Activated naive CD4-positive, alpha-beta T cell treated with anti-CD3 and anti-CD28 coated beads, Interleukin-2, amount 50 U/mL, for 72 hours (primary cell): ENCODE measurements around the gene FBXW12. TPM values are rescaled to one million over a fixed set of nuclear protein-coding genes. Genes with fewer than 3 reads are reported as not detected.
A peak's percentile ranks its signal among the peaks of the same experiment; 100 is the strongest.
"Not testable (repeated sequence)": the region's sequence is repeated elsewhere in the genome, so short reads cannot be mapped to it uniquely, and the experiment has no call there.

Experiments used
- ATAC-seq, 2 donors: fragments of 150-1000 bp; cut with Tn5 transposase; 2 replicates each; pipeline ENCODE4 v1.10.0; 2021; ENCODE audit warnings: mild to moderate bottlenecking in 2 of 2, moderate library complexity in 2 of 2
- DNase-seq, 2 donors: peaks; one replicate each; pipeline ENCODE4 v3.0.0; 2021 to 2022; ENCODE audit warnings: low spot score in 2 of 2
- H3K27ac Mint-ChIP-seq, 2 donors: one replicate each; pipeline ENCODE4 v1.8.0; 2022; ENCODE audit warnings: mild to moderate bottlenecking in 2 of 2, mixed read lengths in 2 of 2
- H3K36me3 Mint-ChIP-seq, 2 donors: one replicate each; pipeline ENCODE4 v1.8.0; 2022; ENCODE audit warnings: mixed read lengths in 2 of 2
- H3K9me3 Mint-ChIP-seq, 2 donors: one replicate each; pipeline ENCODE4 v1.8.0; 2022; ENCODE audit warnings: mixed read lengths in 2 of 2
- total RNA-seq, 2 donors: library from RNA; stranded (reverse); gene quantifications; one replicate each; pipeline ENCODE4 v1.2.3, GENCODE V29; 2022

Gene FBXW12
- total RNA-seq, 2 donors from 2014 or later: not detected

GRCh38 chr3:48364840-48365239 is 7.2 kb upstream of the FBXW12 start:
- peaks cover 6 to 8% of the 10 kb centered on the region in 2 donors for H3K36me3 Mint-ChIP-seq
- no peak overlapping the region for H3K27ac Mint-ChIP-seq
- ATAC-seq (no peak), DNase-seq (no peak)
- peaks cover 10% of the 10 kb centered on the region in 2 donors for H3K9me3 Mint-ChIP-seq

DNA sequence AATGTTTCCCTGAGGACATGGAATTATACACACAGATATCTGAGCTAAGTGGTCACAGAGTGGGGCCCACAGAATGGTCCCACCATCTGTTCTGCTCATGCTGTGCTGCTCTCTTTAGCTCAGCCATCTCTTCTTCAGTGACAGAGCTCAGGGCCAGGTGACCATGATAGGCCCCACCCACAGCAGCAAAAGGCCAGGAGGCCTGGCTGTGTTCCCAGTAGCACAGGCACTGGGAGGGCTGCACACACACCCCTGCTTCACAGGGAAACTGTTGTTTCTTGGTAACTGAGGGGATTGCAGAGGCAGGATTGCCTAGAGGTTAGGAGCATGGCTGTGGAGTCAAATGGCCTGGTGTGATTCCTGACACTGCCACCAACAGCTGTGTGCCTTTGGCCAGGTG is 4.8 kb upstream of the FBXW12 start:
- Mint-ChIP-seq H3K36me3 (no peaks in the 10 kb centered on the region), H3K9me3 (peaks cover 1 to 4% of the 10 kb centered on the region in 2 donors), H3K27ac (no peak overlapping the region)
- ATAC-seq: no peak
- DNase-seq: no peak

DNA sequence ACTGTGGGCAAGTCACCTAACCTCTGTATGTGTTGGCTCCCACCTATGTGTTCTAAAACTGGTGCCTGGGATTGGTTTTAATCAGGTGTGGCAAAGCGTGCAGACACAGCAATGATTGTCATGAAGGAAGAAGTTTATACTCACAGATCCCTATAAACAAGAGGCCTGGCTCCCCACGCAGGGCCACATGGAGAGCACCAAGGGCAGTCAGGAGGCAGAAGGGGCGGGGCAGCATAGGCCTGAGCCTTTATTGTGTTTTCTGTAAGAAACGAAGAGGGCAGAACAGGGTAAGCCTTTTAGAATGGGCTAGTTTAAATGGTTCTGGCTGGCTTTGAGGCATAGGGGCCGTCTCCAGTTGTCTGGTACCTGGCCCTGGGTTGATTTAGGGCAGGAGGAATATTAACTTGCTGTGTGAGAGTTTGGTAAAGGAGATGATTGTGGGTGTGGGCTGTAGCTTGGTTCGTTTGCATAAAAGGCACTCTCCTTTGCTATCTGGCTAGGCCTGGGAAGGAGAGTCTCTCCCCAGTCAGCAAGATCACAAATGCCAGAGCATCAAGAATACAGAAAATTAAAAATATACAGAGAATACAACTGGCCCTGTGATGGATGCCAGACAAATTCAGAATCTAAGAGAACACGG is 2.2 kb upstream of the FBXW12 start:
- Mint-ChIP-seq H3K9me3 (peaks cover 0 to 2% of the 10 kb centered on the region in 2 donors), H3K27ac (no peak overlapping the region), H3K36me3 (no peaks in the 10 kb centered on the region)
- ATAC-seq (no peak), DNase-seq (no peak)

DNA sequence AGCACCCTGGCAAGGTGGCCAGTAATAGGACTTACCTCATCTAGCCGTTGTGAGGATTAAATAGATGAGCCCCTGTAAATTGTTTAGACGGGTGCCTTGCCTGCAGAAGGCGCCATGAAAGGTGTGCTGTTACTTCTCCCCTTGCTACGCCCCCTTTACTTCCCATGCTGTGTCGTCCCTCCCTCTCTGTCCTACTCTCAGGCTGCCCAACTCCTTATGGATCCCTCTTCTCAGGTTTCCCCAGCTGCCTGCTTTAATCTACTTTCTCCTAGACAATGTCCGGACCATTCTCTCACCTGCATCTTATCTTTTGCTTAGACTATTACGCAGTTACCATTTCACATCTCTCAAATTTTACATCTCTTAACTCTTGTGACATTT is 1.7 kb upstream of the FBXW12 start:
- H3K9me3 Mint-ChIP-seq: no peaks in the 10 kb centered on the region
- no peak for ATAC-seq
- H3K27ac Mint-ChIP-seq: no peak overlapping the region
- no peak for DNase-seq
- no peaks in the 10 kb centered on the region for H3K36me3 Mint-ChIP-seq

DNA sequence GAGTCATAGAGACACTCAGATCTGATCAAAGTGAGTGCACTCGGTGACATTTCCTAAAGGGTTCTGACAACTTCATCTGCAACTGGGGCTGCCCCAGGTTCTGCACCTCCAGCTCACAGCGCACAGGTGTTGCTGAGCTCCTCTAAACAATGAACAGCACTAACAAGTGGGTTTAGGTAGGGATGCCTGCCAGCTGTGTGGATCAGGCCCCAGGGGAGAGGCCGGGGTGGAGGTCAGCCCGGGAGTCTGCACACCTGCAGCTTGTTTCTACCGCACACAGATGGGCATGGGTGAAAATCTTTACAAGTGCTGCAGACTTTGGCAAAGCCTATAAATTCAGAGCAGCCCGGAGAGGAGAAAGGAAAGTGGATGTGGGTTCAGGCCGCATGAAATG is 355 bp downstream of the FBXW12 start:
- H3K36me3 Mint-ChIP-seq: no peaks in the 10 kb centered on the region
- no peak for ATAC-seq
- no peak for DNase-seq
- H3K9me3 Mint-ChIP-seq: no peaks in the 10 kb centered on the region
- no peak overlapping the region for H3K27ac Mint-ChIP-seq

- Mint-ChIP-seq H3K36me3 (no peaks in the 10 kb centered on the region), H3K9me3 (no peaks in the 10 kb centered on the region), H3K27ac (no peak overlapping the region)
- ATAC-seq (no peak), DNase-seq (no peak)
Observed at GRCh38 chr3:48372862-48373435, 930 bp downstream of the FBXW12 start.

DNA sequence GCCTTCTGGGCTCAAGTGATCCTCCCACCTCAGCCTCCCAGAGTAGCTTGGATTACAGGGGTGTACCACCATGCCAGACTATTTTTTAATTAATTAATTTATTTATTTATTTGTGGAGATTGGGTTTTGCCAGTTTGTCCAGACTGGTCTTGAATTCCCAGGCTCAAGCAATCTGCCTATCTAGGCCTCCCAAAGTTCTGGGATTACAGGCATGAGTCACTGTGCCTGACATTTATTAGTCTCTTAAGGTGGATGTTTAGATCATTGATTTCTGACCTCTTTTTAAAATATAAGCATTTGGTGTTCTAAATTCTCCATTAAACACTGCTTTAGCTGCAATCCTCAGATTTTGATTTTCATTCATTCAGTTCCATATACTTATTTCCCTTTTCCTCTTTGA is 15.6 kb downstream of the FBXW12 start:
- H3K9me3 Mint-ChIP-seq: no peaks in the 10 kb centered on the region
- no peak overlapping the region for H3K27ac Mint-ChIP-seq
- H3K36me3 Mint-ChIP-seq: no peaks in the 10 kb centered on the region
- ATAC-seq: no peak
- no peak for DNase-seq

- Mint-ChIP-seq H3K9me3 (no peaks in the 10 kb centered on the region), H3K27ac (no peak overlapping the region), H3K36me3 (no peaks in the 10 kb centered on the region)
- DNase-seq (no peak), ATAC-seq (no peak)
Observed at GRCh38 chr3:48388966-48389365, 16.9 kb downstream of the FBXW12 start.

- no peaks in the 10 kb centered on the region for H3K9me3 Mint-ChIP-seq
- ATAC-seq: peak in 1 of 2 donors; percentile 90
- no peak for DNase-seq
- peak overlapping the region in 1 of 2 donors; percentile 37 for H3K27ac Mint-ChIP-seq
- no peaks in the 10 kb centered on the region for H3K36me3 Mint-ChIP-seq
Observed at GRCh38 chr3:48394391-48394790, 22.4 kb downstream of the FBXW12 start.

DNA sequence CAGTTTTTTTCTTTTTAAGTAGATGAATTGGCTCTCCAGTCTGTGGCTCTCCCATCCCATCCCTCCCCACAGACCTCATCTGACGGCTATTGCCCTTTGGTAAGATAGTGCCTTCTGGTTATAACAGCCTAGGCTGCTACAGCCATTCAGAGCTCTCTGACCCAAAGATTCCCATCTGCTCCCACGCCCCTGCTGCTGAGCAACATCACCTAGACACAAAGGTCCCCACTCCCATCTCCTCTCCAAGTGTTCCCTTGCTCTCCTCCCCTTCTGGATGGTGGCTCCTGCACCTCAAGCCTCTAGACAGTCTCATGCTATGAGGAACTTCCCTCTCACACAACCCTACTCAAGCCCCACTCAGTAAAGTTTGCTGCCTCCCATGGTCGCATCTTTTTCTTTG is 23.7 kb downstream of the FBXW12 start:
- ATAC-seq (no peak), DNase-seq (no peak)
- no peaks in the 10 kb centered on the region for H3K36me3 Mint-ChIP-seq
- no peak overlapping the region for H3K27ac Mint-ChIP-seq
- no peaks in the 10 kb centered on the region for H3K9me3 Mint-ChIP-seq

- no peak for ATAC-seq
- Mint-ChIP-seq H3K9me3 (no peaks in the 10 kb centered on the region), H3K36me3 (no peaks in the 10 kb centered on the region), H3K27ac (peak overlapping the region in 1 of 2 donors; percentile 37)
- DNase-seq: peak in 1 of 2 donors; percentile 45
Observed at GRCh38 chr3:48397767-48398681, 26.0 kb downstream of the FBXW12 start.

- H3K27ac Mint-ChIP-seq: no peak overlapping the region
- no peaks in the 10 kb centered on the region for H3K9me3 Mint-ChIP-seq
- peak in 1 of 2 donors; percentile 44 for DNase-seq
- no peaks in the 10 kb centered on the region for H3K36me3 Mint-ChIP-seq
- ATAC-seq: no peak
Observed at GRCh38 chr3:48398701-48399386, 26.8 kb downstream of the FBXW12 start.

DNA sequence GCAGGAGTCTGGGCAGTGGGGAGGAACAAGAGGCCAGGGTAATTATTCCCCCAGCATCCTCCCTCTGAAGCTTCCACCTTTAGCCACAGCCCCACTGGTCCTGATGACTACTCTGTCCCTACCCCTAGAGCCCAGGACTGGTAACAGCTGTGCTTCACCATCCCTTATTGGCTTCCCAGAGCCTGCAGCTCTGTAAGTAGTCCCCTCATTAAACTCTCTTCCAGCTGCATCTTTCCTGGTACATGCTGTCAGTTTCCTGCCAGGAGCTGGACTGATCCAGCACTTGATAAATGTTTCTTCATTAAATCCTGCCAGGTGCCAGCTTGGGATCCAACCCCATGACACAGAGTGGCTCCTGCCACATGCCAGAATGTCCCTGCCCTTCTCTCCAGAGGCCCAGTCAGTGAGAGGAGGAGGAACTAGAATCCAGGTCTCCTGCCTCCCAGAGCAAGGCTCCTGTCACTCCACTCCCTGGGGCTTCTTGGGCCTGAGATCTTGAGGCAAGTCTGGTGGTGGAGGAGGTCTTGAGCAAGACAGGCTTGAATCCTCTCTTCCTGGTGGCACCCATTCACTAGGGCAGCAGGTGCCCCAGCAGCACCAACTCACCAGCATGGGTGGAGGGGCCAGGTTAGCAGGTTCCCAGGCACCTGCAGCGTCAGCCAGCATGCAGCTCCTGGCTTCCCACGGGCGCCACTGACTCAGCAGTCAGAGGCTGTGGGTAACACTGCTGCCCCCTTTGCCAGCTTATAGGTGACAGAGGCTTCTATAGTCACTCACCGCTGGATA is 27.6 kb downstream of the FBXW12 start:
- ATAC-seq (no peak), DNase-seq (no peak)
- H3K9me3 Mint-ChIP-seq: no peaks in the 10 kb centered on the region
- no peaks in the 10 kb centered on the region for H3K36me3 Mint-ChIP-seq
- no peak overlapping the region for H3K27ac Mint-ChIP-seq

DNA sequence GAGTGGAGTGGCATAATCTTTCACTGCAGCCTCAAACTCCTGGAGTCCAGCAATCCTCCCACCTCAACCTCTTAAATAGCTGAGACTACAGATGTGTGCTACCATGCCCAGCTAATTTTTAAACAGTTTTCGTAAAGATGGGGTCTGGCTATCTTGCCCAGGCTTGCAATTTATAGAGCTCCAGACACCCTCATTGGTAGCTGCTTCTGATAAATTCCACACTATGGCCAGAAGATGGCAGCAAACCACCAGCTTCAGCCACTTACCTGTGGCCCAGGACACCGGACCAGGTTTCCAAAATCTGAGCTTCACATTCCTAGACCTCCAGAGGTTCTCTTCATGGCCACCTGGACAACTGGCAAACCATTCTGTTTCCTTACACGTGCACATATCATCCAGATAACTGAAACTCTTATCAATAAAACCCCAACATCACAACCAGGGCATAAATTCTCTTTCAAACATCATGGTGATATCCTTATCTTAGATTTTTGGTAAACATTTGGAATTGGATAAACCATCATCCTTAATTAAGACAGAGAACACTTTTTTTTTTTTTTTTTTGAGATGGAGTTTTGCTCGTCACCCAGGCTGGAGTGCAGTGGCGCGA is 28.9 kb downstream of the FBXW12 start:
- peak; percentile 57 to 58 for DNase-seq
- Mint-ChIP-seq H3K9me3 (no peaks in the 10 kb centered on the region), H3K27ac (no peak overlapping the region), H3K36me3 (no peaks in the 10 kb centered on the region)
- ATAC-seq: peak; percentile 87 to 90

GRCh38 chr3:48401434-48401901 is 29.4 kb downstream of the FBXW12 start:
- DNase-seq, H3K36me3 Mint-ChIP-seq, ATAC-seq, H3K27ac Mint-ChIP-seq, H3K9me3 Mint-ChIP-seq: not testable (repeated sequence)

- DNase-seq: peak in 1 of 2 donors; percentile 45
Observed at GRCh38 chr3:48402281-48402732, 30.3 kb downstream of the FBXW12 start.

More at GRCh38 chr3:48402281-48402732, 30.3 kb downstream of the FBXW12 start:
- peak overlapping the region in 1 of 2 donors; percentile 26 for H3K27ac Mint-ChIP-seq
- H3K9me3 Mint-ChIP-seq: no peaks in the 10 kb centered on the region
- ATAC-seq: no peak
- H3K36me3 Mint-ChIP-seq: no peaks in the 10 kb centered on the region
